ENCODE data around the gene PHF13. TPM values are rescaled to one million over a fixed set of nuclear protein-coding genes. Genes with fewer than 3 reads are reported as not detected.

The PHF13 gene
- total and polyA plus RNA-seq, 2 donors (not counting 3 experiments of a cell fraction or from before 2014, with no cell fraction given): 5.6 to 18.6 TPM

DNA sequence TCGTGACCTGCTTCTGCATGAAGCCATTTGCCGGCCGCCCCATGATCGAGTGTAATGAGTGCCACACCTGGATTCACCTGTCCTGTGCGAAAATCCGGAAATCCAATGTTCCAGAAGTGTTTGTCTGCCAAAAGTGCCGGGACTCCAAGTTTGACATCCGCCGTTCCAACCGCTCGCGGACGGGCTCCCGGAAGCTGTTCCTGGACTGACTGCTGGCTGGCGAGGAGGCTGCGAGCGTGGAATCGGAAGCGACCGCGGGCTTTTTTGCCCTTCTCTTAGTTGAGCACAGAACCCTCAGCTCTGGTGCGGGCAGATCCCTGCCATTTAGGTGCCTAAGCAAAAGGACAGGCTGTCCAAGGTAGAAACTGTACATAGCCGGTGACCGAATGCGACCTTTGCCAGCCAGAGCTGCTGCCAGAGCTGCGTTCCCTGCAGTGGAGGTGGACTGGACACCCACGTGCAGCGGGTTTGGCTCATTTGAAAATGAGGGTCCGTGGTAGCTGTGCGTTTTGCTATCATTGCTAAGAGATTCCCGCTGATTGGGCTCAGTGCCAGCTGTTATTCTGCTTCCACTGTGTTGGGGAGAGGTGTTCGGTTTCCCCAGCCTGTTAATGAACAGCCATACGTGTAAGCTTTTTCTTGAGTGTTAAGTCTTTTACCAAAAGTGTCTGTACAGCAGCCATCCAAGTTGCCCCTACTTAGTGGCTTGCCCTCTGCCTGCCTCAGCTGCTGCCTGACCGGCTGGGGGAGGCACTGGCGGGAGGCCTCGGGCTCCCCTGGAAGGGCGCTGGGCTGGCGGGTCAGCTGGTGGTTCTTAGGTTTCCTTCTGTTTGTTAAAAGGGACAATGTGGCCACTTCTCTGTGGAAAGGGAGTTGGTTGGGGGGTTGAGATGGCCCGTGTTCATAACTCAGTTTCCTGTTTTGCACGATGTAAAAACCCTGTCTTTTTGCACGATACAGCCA is 8.2 kb downstream of the PHF13 start:
- POLR2A ChIA-PET: no interaction called here
- CTCF ChIA-PET: no interaction called here
- Histone ChIP-seq H3K27ac (ENCODE audit: insufficient read depth, low read depth, low read length) (no peak overlapping the region), H3K9me1 (replicated peaks; ENCODE audit: control insufficient read depth, extremely low read depth, insufficient read depth, low read length) (no peaks in the 10 kb centered on the region), H3K79me2 (ENCODE audit: control insufficient read depth, insufficient read depth, low read length) (peaks cover 33% of the 10 kb centered on the region), H3K27me3 (ENCODE audit: control insufficient read depth in 2 of 2, insufficient read depth in 2 of 2, low read length in 2 of 2) (no peaks in the 10 kb centered on the region), H3K9me3 (replicated peaks; ENCODE audit: control insufficient read depth, insufficient read depth, low read length) (no peaks in the 10 kb centered on the region), H2AFZ (ENCODE audit: low read depth, low read length) (no peak overlapping the region), H3K36me3 (ENCODE audit: control insufficient read depth in 2 of 2, extremely low read depth in 1 of 2, insufficient read depth in 2 of 2, low read length in 2 of 2) (peaks cover 12 to 19% of the 10 kb centered on the region in 2 experiments), H3K4me3 (replicated peaks in 1 of 3; ENCODE audit: insufficient read depth in 1 of 3, low read depth in 1 of 3, low read length in 3 of 3) (no peak overlapping the region), H3K4me2 (ENCODE audit: insufficient read depth, low read length) (no peak overlapping the region), H3K9ac (replicated peaks; ENCODE audit: extremely low read depth, insufficient read depth, low read length) (no peak overlapping the region), H3K4me1 (ENCODE audit: control insufficient read depth, extremely low read depth, insufficient read depth, low read length) (peaks cover 4% of the 10 kb centered on the region), H4K20me1 (replicated peaks; ENCODE audit: control insufficient read depth, extremely low read depth, insufficient read depth, low read length) (no peaks in the 10 kb centered on the region)
- BruUV-seq (replicated peaks): no TSS peak
- dilution Hi-C loops (cut with MboI; ENCODE audit: extremely low pct_ligation_motif_present, low sequenced_read_pairs) (no loop called here), intact Hi-C loops (cut with micrococcal nuclease) (no loop called here)
- no peak for FAIRE-seq
- TF ChIP-seq JUN (IDR thresholded peaks at IDR 0.05; ENCODE audit: borderline replicate concordance, insufficient read depth, insufficient read length, low read depth) (no peak), FOS (IDR thresholded peaks at IDR 0.05; ENCODE audit: borderline replicate concordance, insufficient read depth, low read length) (no peak), CTCF (IDR thresholded peaks at IDR 0.05; ENCODE audit: extremely low read depth in 1 of 2, insufficient read depth in 1 of 2, low read depth in 1 of 2, low read length in 2 of 2) (no peak), POLR2A (IDR thresholded peaks at IDR 0.05; ENCODE audit: low read depth, low read length) (no peak)
- DNase-seq (ENCODE audit: low read depth, low spot score): no peak
